Stimulated activated CD8-positive, alpha-beta memory T cell treated with anti-CD3 and anti-CD28 coated beads, Interleukin-15, amount 100 ng/mL, for 1 hour (primary cell): ENCODE results near the gene CDH4.
"Not testable (repeated sequence)": the region's sequence is repeated elsewhere in the genome, so short reads cannot be mapped to it uniquely, and the experiment has no call there.

Source experiments
- DNase-seq: peaks from one replicate; pipeline ENCODE4 v3.0.0-alpha.2; 2020; ENCODE audit warnings: low read depth

The CDH4 gene

DNA sequence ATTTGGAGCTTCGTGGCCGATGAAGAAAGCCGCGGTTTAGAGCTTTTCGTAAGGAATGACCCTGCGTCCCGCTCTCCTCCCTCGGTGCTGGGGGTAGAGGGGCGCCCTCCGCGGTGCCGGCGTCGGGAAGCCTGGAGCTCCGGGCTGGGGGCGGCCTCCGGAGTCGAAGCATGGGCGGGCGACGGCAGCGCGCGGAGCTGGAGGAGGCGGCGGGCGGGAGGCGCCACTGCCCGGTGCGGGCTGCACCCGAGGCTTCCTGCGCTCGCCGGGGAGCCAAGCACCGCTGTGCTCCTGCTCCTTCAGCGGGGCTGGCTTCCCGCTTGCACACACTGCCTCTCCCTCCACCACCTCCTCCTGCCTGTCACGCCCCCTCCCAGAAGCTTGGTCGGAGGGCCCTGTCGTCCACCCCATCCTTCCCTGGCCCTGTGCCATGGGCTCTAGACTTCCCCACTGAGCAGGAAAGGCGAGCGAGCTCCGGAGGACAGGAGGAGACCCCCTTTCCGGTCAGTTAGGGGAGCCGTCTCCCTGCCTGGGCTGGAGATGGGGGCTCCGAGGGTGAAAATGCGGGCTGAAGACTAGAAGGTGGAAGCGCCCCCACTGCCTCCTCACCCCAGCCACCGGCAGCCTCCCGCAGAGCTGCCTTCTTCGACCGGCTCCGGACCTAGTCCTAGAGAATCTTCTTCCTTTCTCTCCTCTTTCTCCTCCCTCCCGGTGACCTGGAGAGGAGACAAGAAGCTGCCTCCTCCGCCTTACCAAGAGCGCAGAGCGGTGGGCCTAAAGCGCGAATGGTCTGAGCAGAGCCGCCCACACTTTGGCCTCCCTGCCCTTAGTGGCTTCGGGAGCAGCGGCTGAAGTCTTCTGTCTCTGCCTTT lies 1.8 kb downstream of the CDH4 start:
- no peak for DNase-seq

DNA sequence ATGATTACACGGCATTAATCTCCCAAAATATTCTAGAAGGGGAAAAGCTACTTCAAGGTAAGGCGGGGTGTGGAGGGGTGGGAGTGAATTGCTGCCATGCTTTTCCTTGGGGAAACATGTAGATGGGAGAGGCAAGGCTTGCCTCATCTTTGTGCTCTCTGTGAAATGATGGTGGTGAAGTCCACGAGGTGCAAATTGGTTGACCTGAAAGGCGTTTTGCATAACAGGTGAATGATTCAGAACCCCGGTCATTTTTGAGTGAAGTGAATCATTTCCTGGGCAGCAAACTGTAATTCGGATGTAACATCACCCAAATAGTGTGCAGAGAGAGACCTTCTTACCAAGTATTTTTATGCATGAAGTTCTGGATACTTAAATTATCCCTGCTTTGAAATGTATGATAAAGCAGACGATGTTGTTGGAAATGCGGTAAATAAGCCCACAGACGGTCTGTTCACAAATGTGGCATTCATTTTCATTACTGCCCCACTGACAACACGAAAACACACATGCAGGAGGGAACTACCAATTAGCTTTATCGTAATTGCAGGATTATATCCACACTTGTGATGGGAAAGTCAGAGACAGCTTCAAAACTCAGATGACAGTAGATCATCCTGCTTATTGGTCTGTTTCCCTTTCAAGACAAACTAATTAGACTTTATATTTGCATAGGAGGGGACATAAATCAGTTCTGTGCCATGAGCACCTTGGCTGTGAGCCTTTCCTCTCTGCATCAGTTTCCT lies 3.0 kb downstream of the CDH4 start:
- no peak for DNase-seq

DNA sequence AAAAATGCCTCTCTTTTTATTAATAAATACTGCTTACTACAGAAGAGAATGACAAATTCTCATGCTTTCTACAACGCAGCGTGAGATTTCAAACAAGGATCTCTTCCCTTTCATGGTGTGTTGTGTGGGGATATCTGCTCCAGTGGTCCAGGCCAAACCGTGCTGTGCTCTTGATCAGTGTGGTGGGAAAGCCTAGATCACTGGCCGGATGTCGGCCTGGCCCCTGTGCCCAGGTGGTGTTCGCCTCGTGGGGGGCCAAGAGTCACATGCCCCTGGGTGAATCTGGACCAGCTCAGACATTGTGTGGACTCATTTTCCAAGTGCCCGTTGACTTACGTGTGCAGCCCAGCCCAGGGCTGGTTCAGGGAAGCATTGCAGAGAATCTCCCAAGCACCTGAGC lies 4.3 kb downstream of the CDH4 start:
- no peak for DNase-seq

DNA sequence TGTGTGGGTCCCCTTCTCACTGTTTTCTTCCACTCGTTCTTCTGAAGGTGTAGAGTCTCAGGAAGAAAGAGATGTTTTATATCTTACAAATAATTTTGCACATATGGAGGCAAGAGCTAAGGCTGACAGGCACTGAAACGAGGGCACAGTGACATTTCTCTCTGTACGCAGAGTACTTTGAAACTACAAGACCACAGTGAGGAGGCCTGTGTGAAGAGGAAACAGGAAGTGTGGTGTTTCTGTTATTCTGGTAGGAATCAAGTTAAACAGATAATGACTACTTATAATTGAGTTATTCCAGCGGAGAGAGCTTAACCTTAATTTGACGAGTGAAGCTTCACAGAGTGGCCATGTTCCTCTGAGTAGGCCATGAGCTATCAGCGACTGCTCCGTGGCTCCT lies 4.8 kb downstream of the CDH4 start:
- no peak for DNase-seq

DNA sequence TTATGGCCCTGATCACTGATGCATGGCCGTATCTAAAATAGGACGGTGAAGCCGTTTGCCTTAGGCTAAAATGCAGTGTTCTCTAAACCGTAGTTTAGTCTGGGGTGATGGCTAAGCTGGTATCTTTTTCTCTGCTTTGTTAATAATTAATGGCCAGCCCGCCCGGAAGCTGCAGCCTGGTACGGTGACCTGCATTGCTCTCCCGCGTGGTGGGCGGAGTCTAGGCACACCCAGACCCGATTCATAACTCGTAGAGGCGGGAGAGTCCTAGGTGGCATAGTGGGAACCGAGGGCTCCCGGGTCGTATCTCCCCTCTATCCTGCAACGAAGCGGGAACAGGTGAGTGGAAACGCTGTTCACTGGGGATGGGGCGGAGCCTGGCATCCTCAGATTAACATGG lies 5.5 kb downstream of the CDH4 start:
- no peak for DNase-seq

DNA sequence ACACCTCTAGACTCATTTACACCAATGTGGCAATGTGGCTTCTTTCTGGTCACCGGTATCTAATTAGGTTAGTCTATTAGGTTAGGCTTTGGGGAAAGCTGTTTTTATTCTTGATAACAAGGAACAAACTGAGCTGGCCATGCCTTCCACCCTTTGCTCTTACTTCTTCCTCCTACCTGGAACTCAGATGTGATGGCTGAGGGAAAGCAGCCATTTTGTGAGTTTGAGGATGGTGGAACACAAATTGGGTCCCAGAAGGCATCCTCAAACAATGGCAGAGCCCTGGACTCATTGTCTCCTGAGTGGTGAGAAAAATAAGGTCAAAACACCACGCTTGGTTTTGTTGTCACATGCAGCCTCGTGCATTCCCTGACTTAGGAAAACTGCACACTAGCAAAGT lies 7.7 kb downstream of the CDH4 start:
- DNase-seq: no peak

DNA sequence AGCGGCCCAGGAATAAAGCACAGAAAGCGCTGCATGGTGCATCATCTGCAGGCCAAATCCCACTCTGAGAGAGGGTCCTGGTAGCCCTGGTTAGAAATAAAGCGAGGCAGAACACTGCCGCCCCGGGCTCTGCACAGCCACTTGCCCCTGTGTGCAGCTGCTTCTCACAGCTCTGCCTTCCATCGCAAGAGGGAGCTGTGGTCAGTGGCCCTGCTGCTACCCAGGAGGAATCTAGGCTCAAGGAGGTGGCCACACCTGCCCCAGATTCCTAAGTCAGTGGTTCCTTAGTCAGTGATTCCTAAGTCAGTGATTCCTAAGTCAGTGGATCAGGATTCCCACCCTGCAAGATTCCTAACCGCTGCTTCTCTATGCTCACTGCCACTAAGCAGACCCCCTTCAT lies 8.8 kb downstream of the CDH4 start:
- no peak for DNase-seq

DNA sequence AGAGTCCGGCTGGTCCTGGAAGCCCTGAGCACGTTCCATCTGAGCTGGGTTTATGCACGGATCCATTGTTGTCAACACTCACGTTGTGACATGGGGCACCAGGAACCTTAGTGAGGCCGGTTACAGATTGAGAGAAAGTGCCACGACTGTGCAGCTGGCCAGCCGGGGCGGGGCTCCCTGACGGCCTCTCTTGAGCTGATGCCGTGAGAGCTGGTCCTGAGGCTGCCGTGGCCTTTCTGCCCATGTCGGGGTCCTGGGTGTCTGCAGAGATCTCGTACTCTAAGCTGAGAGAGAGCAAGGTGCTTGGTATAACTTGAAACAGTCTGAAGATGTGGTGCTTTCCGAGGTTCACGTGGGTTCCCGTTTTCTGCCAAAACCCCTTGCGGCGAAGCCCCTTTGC lies 10.0 kb downstream of the CDH4 start:
- DNase-seq: no peak

DNA sequence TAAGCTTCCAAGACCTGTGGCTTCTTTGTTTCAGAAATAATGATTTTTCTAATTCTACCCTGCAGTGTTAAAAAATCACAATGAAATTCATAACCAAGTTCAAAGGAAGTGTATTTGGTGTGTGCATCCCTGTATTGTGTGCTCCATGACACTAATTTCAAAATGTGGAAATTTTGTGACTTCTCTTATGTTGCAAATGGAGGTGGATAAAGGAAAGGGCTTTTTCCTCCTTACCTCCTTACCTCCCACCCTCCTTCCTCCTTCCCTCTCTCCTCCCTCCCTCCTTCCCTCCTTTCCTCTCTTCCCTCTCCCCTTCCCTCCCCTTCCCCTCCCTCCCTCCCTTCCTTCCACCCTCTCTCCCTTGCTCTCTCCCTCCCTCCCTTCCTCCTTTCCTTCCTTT lies 10.5 kb downstream of the CDH4 start:
- DNase-seq: no peak

DNA sequence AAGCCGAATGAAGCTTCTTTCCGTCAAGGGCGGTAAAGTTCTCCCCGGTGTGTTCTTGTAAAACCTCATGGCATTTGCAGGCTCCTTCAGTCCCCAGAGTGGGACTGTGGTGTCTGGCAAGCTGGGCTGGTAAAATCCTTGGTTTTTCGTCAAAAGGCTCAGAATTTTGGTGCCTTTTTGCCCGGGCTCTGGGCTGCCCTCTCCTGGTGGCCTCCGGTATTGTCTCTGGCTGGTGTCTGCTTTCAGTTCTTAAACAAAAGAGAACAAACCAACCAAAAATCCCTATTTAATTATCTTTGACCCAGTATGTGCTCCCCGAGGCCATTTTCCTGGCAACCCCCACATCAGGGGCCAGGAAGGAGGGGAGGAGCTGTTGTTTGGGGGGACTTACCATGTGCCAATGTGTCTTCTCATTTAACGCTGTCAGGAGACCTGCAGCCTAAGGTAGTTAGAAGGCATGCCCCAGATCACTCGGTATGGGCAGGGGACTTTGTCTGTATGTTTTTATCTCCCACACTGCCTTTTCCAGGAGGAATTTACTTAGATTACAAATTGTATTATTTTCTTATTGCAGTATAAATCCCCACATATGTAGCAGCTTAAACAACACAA lies 11.1 kb downstream of the CDH4 start:
- peak; percentile 14 for DNase-seq

DNA sequence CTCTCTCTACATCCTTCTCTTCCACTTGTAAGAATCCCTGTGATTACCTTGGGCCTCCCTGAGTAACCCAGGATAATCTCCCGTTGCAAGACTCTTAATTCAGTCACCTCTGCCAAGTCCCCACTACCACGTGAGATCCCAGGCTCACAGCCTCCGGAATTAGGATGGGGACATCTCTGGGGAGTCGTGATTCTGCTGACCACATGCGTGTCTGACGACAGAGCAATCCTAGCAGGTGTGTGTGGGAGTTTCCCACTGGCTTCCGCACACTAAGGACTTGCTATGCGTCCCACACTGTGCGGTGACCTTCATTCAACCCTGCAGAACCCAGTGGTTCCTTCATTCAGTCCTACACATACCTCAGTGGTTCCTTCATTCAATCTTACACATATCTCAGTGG lies 11.9 kb downstream of the CDH4 start:
- DNase-seq: no peak

DNA sequence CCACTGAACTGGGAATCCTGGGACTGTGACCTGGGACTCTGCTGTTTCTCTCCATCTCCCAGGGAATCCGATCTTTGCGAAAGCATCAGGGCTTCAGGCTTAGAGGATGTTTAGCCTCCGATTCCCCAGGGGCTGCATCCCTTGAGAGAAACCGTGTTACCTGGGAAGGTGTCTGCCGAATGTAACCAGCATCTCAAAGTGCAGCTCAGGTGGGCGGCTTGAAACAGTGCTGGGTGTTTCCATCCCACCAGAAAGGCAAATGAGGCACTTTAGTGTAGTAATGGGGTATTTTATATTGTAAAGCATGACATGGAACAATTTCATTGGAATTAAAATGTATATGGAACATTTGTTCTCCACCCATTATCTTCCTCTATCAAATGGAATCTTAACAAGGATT lies 15.2 kb downstream of the CDH4 start:
- DNase-seq: no peak

DNA sequence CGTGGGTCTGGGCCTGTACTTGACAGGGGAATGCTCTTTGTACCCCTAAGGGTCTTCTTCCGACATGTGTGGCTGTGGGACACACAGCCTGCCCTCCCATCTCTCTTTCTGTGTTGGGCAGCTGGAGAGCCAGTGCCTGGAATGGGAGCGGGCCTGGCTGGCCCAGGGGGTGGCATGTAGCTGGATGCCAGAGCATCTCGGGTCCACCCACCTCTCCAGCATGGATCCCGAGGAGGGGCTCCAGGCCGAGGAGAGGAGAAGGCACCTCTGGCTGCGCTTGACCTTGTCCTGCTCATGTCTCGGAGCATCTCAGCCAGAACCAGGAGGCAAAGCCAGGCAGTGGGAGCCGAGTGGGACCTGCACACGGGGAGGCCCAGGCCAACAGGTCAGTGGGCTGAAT lies 16.0 kb downstream of the CDH4 start:
- no peak for DNase-seq

DNA sequence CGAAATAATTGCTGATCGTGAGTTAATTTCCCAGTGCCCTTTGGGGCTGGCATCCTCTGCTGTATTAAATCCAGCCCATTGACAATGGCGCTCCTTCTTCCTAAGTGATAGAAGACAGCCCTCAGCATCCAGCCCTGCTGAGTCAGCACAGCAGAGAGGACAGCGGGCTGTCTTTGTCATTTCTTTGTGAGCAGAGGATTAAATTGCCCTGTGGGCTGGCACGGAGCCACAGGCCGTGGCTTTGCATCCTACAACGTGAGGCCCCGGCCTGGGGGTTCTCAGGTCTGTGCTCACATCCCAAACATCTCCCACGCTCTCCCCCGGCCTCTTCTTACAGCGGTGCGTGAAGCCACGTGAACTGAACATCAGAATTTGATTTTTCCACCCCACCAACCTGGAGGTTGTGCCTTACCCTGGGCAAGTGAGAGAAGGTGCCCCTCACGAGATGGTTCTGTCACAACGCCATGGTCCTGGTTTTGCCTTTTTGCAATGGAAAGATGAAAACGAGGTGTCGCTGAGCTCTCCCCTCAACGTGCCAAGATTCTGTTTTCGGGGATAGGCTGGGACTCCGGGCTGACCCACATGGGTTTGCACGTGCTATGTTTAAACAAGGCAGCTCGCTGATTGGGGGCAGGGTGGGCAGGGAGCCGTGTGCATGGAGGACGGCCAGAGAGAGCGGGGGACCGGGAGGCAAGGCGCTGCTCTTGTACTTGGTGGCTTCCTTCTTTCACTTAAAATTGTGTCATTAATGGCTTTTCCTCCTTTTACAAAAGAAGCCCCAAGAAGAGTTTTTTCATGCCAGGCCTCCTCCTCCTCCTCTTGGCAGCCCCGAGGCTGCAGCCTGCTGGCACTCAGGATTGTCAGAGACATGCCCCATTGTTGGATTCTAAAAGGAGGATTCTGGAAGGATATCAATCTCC lies 19.5 kb downstream of the CDH4 start:
- no peak for DNase-seq

DNA sequence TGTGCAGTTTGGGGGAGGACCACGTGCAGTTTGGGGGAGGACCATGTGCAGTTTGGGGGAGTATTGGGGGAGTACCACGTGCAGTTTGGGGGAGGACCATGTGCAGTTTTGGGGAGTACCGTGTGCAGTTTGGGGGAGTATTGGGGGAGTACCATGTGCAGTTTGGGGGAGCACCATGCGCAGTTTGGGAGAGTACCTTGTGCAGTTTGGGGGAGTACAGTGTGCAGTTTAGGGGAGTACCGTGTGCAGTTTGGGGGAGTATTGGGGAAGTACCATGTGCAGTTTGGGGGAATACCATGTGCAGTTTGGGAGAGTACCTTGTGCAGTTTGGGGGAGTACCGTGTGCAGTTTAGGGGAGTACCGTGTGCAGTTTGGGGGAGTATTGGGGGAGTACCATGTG lies 21.0 kb downstream of the CDH4 start:
- not testable (repeated sequence) for DNase-seq

DNA sequence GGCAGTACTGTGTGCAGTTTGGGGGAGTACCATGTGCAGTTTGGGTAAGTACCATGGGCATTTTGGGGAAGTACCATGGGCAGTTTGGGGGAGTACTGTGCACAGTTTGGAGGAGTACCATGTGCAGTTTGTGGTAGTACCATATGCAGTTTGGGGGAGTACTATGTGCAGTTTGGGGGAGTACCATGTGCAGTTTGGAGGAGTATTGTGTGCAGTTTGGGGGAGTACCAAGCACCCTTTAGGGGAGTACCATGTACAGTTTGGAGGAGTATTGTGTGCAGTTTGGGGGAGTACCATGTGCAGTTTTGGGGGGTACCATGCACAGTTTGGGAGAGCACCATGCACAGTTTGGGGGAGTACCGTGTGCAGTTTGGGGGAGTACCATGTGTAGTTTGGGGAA lies 21.6 kb downstream of the CDH4 start:
- DNase-seq: not testable (repeated sequence)

DNA sequence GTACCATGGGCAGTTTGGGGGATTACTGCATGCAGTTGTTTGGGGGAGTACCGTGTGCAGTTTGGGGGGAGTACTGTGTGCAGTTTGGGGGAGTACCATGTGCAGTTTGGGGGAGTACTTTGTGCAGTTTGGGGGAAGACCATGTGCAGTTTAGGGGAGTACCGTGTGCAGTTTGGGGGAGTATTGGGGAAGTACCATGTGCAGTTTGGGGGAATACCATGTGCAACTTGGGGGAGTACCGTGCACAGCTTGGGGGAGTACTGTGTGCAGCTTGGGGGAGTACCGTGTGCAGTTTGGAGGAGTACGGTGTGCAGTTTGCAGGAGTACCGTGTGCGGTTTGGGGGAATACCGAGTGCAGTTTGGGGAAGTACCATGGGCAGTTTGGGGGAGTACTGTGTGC lies 22.3 kb downstream of the CDH4 start:
- DNase-seq: no peak

DNA sequence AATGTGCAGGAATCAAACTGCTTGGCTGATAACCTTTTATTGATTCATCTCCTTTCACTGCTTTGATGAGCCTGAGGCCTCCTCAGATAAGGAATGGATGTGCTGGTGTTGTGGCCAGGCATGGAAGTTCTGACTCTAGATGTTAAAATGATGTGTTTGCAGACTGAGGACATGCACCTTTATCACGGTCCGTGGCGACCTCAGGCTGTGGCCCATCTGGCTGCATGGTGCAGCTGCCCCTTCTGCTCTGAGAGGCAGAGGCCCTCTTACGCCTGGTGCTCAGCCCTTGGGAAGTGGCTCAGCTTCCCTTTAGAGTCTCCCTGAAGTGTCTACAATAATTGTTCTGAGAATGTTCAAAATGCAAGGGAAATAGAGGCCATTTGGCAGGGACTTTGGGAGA lies 26.2 kb downstream of the CDH4 start:
- DNase-seq: no peak

DNA sequence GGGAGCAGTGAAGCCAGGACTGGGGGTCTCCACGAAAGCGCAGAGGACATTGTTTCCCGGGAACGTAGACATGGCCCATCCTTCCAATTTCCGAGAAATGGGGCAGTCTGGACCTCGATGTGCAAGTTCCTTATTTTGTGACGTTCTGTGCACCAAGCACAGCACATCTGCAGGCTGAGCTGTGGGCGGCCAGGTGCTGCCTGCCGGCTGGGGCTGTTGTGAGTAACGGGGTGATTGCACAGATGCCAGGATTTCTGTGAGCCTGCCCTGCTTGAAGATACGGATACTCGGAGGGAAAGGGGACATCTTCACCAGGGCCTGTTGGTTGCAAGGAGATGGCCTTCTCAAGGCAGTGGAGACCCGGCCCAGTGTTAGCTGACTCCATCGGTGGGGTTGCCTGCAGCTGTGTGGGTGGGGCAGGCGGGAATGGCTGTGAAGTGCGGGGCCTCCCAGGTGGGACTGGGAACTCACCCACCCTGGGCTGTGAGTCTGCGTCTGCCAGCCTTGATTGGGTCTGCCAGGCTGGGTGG lies 27.6 kb downstream of the CDH4 start:
- DNase-seq: no peak

DNA sequence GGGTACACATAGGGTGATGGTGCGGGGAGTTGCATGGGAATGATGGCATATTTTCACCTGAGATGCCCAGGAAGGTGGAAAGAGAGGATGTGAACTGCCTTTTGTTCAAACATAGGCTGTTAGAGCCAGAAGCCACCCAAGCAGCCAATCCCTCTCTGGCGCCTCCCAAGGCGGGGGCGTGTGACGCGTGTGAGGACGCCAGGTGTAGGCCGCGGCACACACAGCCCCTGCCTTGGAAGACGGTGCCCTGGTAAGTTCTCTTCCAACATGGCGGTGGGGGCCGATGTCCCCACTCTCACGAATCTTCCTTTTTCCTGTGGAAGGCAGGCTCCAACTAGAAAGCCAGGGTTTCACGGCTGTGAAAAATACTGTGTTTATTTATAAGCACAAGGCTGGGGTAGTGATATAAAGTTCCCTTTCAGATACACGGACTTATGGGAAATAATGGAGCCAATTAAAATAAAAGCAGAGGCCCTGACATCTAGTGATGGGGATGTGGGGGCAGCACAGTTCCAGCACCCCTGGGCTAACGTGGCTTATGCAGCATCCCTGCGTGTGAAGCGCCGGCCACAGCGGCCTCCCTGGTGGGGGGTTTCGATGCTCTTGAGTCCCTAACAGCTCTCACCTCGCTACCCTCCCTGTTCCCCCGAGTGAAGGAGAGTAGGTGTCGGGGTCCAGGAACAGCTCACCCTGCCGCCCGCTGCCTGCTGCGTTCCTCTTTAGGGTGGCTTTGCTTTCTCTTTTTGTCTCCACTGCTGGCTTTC lies 28.3 kb downstream of the CDH4 start:
- DNase-seq: no peak

DNA sequence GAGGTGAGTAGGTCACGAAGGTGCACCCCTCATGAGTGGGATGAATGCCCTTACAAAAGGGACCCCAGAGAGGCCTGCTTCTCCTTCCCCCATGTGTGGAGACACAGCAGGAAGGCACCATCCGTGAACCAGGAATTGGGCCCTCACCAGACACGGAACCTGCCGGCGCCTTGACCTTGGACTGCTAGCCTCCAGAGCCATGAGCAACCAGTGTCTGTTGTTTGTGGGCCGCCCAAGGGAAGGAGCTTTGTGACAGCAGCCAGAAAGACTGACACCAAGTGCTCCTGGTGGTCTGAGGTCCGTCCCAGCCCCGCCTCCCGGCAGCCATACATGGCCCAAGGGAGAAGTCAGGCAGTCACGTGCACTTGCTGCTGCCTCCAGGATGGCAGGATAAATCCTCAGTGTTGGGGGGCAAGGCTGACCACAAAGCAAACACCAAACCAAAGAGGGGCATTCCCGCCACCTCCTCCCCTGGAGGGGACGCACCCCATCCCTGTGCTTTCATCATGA lies 29.3 kb downstream of the CDH4 start:
- no peak for DNase-seq
